ENCODE measurements around the gene IFRD1.

GRCh38 chr7:112503361-112503972, 53.2 kb downstream of the IFRD1 start:
- TF ChIP-seq EZH2phosphoT487 (IDR thresholded peaks at IDR 0.05; ENCODE audit: borderline replicate concordance) (no peak), CTCF (conservative IDR thresholded peaks at IDR 0.05; ENCODE audit: low read length) (no peak)

Measured in Loucy (cell line).